ENCODE data around the gene DLGAP3.
"Not testable (repeated sequence)": the region's sequence is repeated elsewhere in the genome, so short reads cannot be mapped to it uniquely, and the experiment has no call there.

DLGAP3 gene

GRCh38 chr1:34929497-34929852, at the start of gene DLGAP3:
DLGAP3 (minus strand) TSS chr1:34929650; CDS start chr1:34905383, 24,267 bp downstream.
- no peak for DNase-seq

GRCh38 chr1:34978921-34979320, 49.5 kb upstream of the DLGAP3 start:
- no peak for DNase-seq

- DNase-seq: no peak
Measured at GRCh38 chr1:34977858-34978257, 48.4 kb upstream of the DLGAP3 start.

GRCh38 chr1:34977210-34977471, 47.7 kb upstream of the DLGAP3 start:
- no peak for DNase-seq

GRCh38 chr1:34976384-34977209, 47.1 kb upstream of the DLGAP3 start:
- DNase-seq: no peak

GRCh38 chr1:34975771-34976170, 46.3 kb upstream of the DLGAP3 start:
- DNase-seq: no peak

GRCh38 chr1:34975338-34975737, 45.9 kb upstream of the DLGAP3 start:
- no peak for DNase-seq

- no peak for DNase-seq
Measured at GRCh38 chr1:34974626-34975025, 45.2 kb upstream of the DLGAP3 start.

- no peak for DNase-seq
Measured at GRCh38 chr1:34973326-34973725, 43.9 kb upstream of the DLGAP3 start.

GRCh38 chr1:34970829-34971228, 41.4 kb upstream of the DLGAP3 start:
- DNase-seq: no peak

GRCh38 chr1:34970220-34970735, 40.8 kb upstream of the DLGAP3 start:
- no peak for DNase-seq

GRCh38 chr1:34968297-34968696, 38.8 kb upstream of the DLGAP3 start:
- not testable (repeated sequence) for DNase-seq

GRCh38 chr1:34967672-34968071, 38.2 kb upstream of the DLGAP3 start:
- DNase-seq: not testable (repeated sequence)

- DNase-seq: no peak
Measured at GRCh38 chr1:34965597-34965996, 36.1 kb upstream of the DLGAP3 start.

GRCh38 chr1:34950428-34950827, 21.0 kb upstream of the DLGAP3 start:
- DNase-seq: no peak

GRCh38 chr1:34948739-34949138, 19.3 kb upstream of the DLGAP3 start:
- DNase-seq: not testable (repeated sequence)

GRCh38 chr1:34947641-34948314, 18.3 kb upstream of the DLGAP3 start:
- not testable (repeated sequence) for DNase-seq

- DNase-seq: no peak
Measured at GRCh38 chr1:34946211-34946610, 16.8 kb upstream of the DLGAP3 start.

- DNase-seq: not testable (repeated sequence)
Measured at GRCh38 chr1:34941798-34942197, 12.3 kb upstream of the DLGAP3 start.

- DNase-seq: no peak
Measured at GRCh38 chr1:34930702-34931071, 1.2 kb upstream of the DLGAP3 start.

GRCh38 chr1:34929853-34930701, 627 bp upstream of the DLGAP3 start:
- no peak for DNase-seq

GRCh38 chr1:34928699-34929496, 552 bp downstream of the DLGAP3 start:
- no peak for DNase-seq
